GM23338 (cell line): ENCODE measurements around the gene ROPN1L.

Experiments used
- CREB1 ChIP-seq: fragments of 250-450 bp; sonication (Bioruptor Pico); IDR thresholded peaks from 2 replicates; pipeline ENCODE4 v1.5.0; 2020; ENCODE audit warnings: low read depth, mild to moderate bottlenecking, moderate library complexity
- EZH2 ChIP-seq: fragments of 200-600 bp; sonication (generic); IDR thresholded peaks from one replicate; pipeline ENCODE4 v1.8.0; 2017; ENCODE audit warnings: antibody characterized with exemption, mild to moderate bottlenecking, low read depth; ENCODE audit not compliant: unreplicated experiment
- EZH2phosphoT487 ChIP-seq: fragments of 200-600 bp; sonication (generic); IDR thresholded peaks from one replicate; pipeline ENCODE4 v1.8.1; 2018; ENCODE audit warnings: antibody characterized with exemption; ENCODE audit not compliant: unreplicated experiment
- JUNB ChIP-seq: IDR thresholded peaks from one replicate; pipeline ENCODE4 v1.6.1; 2016; ENCODE audit warnings: antibody characterized with exemption; ENCODE audit not compliant: unreplicated experiment
- NANOG ChIP-seq: IDR thresholded peaks from 2 replicates; pipeline ENCODE4 v1.6.1; 2016; ENCODE audit warnings: antibody characterized with exemption, borderline replicate concordance
- POLR2AphosphoS5 ChIP-seq: IDR thresholded peaks from 2 replicates; pipeline ENCODE4 v1.6.1; 2016; ENCODE audit warnings: antibody characterized with exemption, low read depth
- STAT1 ChIP-seq: IDR thresholded peaks from one replicate; pipeline ENCODE4 v1.6.1; 2016; ENCODE audit warnings: antibody characterized with exemption; ENCODE audit not compliant: unreplicated experiment
- ZNF114 ChIP-seq: fragments of 250-450 bp; sonication (Bioruptor Pico); IDR thresholded peaks from 2 replicates; pipeline ENCODE4 v1.5.0; 2020; ENCODE audit warnings: mild to moderate bottlenecking, moderate library complexity
- ZNF331 ChIP-seq: fragments of 250-450 bp; sonication (Bioruptor Pico); IDR thresholded peaks from 2 replicates; pipeline ENCODE4 v1.5.0; 2020; ENCODE audit warnings: low read depth, mild to moderate bottlenecking, moderate library complexity
- TF ChIP-seq, protein P1 (sequence below), 2 experiments: fragments of 200-600 bp in 1 of 2; sonication (generic) in 1 of 2; conservative IDR thresholded peaks; 2 replicates each; pipeline versions ENCODE4 v1.5.1 to v1.6.1; 2016 to 2017; ENCODE audit warnings: antibody characterized with exemption in 2 of 2, low read depth in 2 of 2, mild to moderate bottlenecking in 2 of 2, moderate library complexity in 1 of 2
- TF ChIP-seq, protein P2 (sequence below): IDR thresholded peaks from 2 replicates; pipeline ENCODE4 v1.6.1; 2016; ENCODE audit warnings: antibody characterized with exemption
- TF ChIP-seq, protein P3 (sequence below): fragments of 250-450 bp; sonication (Bioruptor Pico); IDR thresholded peaks from 2 replicates; pipeline ENCODE4 v1.5.0; 2020; ENCODE audit warnings: mild to moderate bottlenecking, moderate library complexity
- TF ChIP-seq, protein P4 (sequence below): IDR thresholded peaks from one replicate; pipeline ENCODE4 v1.6.1; 2018; ENCODE audit warnings: antibody characterized with exemption; ENCODE audit not compliant: unreplicated experiment

DNA sequence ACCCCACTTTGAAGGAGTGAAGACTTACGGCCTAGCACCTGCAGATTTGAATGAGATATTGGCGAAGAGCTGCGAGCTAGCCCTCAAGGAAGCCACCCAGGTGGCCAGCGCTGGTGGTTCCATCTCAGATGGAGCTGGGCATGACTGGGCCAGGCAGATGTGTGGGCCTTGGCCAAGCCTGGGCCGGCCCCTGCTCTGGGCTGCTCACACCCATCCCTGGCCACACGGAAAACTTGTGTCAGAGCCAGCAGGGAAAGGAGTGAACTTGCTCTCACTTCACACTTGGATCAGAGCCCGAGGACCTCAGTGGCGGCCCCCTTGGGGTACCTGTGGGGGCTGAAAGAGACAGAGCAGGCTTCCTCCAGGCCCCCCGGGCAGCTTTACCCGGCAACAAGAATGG lies 44.2 kb downstream of the ROPN1L start:
- TF ChIP-seq EZH2 = no peak
- no peak for TF ChIP-seq POLR2AphosphoS5
- TF ChIP-seq, protein P1, sequence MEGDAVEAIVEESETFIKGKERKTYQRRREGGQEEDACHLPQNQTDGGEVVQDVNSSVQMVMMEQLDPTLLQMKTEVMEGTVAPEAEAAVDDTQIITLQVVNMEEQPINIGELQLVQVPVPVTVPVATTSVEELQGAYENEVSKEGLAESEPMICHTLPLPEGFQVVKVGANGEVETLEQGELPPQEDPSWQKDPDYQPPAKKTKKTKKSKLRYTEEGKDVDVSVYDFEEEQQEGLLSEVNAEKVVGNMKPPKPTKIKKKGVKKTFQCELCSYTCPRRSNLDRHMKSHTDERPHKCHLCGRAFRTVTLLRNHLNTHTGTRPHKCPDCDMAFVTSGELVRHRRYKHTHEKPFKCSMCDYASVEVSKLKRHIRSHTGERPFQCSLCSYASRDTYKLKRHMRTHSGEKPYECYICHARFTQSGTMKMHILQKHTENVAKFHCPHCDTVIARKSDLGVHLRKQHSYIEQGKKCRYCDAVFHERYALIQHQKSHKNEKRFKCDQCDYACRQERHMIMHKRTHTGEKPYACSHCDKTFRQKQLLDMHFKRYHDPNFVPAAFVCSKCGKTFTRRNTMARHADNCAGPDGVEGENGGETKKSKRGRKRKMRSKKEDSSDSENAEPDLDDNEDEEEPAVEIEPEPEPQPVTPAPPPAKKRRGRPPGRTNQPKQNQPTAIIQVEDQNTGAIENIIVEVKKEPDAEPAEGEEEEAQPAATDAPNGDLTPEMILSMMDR (conservative IDR thresholded peaks at IDR 0.05; ENCODE audit: low read depth in 2 of 2) = no peak
- no peak for TF ChIP-seq EZH2phosphoT487
- no peak for TF ChIP-seq ZNF331
- TF ChIP-seq JUNB = no peak
- TF ChIP-seq, protein P2, sequence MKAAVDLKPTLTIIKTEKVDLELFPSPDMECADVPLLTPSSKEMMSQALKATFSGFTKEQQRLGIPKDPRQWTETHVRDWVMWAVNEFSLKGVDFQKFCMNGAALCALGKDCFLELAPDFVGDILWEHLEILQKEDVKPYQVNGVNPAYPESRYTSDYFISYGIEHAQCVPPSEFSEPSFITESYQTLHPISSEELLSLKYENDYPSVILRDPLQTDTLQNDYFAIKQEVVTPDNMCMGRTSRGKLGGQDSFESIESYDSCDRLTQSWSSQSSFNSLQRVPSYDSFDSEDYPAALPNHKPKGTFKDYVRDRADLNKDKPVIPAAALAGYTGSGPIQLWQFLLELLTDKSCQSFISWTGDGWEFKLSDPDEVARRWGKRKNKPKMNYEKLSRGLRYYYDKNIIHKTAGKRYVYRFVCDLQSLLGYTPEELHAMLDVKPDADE = no peak
- TF ChIP-seq, protein P3, sequence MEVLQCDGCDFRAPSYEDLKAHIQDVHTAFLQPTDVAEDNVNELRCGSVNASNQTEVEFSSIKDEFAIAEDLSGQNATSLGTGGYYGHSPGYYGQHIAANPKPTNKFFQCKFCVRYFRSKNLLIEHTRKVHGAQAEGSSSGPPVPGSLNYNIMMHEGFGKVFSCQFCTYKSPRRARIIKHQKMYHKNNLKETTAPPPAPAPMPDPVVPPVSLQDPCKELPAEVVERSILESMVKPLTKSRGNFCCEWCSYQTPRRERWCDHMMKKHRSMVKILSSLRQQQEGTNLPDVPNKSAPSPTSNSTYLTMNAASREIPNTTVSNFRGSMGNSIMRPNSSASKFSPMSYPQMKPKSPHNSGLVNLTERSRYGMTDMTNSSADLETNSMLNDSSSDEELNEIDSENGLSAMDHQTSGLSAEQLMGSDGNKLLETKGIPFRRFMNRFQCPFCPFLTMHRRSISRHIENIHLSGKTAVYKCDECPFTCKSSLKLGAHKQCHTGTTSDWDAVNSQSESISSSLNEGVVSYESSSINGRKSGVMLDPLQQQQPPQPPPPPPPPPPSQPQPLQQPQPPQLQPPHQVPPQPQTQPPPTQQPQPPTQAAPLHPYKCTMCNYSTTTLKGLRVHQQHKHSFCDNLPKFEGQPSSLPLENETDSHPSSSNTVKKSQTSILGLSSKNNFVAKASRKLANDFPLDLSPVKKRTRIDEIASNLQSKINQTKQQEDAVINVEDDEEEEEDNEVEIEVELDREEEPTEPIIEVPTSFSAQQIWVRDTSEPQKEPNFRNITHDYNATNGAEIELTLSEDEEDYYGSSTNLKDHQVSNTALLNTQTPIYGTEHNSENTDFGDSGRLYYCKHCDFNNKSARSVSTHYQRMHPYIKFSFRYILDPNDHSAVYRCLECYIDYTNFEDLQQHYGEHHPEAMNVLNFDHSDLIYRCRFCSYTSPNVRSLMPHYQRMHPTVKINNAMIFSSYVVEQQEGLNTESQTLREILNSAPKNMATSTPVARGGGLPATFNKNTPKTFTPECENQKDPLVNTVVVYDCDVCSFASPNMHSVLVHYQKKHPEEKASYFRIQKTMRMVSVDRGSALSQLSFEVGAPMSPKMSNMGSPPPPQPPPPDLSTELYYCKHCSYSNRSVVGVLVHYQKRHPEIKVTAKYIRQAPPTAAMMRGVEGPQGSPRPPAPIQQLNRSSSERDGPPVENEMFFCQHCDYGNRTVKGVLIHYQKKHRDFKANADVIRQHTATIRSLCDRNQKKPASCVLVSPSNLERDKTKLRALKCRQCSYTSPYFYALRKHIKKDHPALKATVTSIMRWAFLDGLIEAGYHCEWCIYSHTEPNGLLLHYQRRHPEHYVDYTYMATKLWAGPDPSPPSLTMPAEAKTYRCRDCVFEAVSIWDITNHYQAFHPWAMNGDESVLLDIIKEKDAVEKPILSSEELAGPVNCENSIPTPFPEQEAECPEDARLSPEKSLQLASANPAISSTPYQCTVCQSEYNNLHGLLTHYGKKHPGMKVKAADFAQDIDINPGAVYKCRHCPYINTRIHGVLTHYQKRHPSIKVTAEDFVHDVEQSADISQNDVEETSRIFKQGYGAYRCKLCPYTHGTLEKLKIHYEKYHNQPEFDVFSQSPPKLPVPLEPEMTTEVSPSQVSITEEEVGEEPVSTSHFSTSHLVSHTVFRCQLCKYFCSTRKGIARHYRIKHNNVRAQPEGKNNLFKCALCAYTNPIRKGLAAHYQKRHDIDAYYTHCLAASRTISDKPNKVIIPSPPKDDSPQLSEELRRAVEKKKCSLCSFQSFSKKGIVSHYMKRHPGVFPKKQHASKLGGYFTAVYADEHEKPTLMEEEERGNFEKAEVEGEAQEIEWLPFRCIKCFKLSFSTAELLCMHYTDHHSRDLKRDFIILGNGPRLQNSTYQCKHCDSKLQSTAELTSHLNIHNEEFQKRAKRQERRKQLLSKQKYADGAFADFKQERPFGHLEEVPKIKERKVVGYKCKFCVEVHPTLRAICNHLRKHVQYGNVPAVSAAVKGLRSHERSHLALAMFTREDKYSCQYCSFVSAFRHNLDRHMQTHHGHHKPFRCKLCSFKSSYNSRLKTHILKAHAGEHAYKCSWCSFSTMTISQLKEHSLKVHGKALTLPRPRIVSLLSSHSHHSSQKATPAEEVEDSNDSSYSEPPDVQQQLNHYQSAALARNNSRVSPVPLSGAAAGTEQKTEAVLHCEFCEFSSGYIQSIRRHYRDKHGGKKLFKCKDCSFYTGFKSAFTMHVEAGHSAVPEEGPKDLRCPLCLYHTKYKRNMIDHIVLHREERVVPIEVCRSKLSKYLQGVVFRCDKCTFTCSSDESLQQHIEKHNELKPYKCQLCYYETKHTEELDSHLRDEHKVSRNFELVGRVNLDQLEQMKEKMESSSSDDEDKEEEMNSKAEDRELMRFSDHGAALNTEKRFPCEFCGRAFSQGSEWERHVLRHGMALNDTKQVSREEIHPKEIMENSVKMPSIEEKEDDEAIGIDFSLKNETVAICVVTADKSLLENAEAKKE = no peak
- TF ChIP-seq, protein P4, sequence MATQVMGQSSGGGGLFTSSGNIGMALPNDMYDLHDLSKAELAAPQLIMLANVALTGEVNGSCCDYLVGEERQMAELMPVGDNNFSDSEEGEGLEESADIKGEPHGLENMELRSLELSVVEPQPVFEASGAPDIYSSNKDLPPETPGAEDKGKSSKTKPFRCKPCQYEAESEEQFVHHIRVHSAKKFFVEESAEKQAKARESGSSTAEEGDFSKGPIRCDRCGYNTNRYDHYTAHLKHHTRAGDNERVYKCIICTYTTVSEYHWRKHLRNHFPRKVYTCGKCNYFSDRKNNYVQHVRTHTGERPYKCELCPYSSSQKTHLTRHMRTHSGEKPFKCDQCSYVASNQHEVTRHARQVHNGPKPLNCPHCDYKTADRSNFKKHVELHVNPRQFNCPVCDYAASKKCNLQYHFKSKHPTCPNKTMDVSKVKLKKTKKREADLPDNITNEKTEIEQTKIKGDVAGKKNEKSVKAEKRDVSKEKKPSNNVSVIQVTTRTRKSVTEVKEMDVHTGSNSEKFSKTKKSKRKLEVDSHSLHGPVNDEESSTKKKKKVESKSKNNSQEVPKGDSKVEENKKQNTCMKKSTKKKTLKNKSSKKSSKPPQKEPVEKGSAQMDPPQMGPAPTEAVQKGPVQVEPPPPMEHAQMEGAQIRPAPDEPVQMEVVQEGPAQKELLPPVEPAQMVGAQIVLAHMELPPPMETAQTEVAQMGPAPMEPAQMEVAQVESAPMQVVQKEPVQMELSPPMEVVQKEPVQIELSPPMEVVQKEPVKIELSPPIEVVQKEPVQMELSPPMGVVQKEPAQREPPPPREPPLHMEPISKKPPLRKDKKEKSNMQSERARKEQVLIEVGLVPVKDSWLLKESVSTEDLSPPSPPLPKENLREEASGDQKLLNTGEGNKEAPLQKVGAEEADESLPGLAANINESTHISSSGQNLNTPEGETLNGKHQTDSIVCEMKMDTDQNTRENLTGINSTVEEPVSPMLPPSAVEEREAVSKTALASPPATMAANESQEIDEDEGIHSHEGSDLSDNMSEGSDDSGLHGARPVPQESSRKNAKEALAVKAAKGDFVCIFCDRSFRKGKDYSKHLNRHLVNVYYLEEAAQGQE = no peak
- no peak for TF ChIP-seq CREB1 (CRISPR knock-in tag)
- TF ChIP-seq STAT1 = no peak
- TF ChIP-seq NANOG = no peak
- no peak for TF ChIP-seq ZNF114 (CRISPR knock-in tag)
